HG03175 (cell line): ENCODE results near the gene NAIF1.
"Not testable (repeated sequence)": the region's sequence is repeated elsewhere in the genome, so short reads cannot be mapped to it uniquely, and the experiment has no call there.

Experiments used
- ATAC-seq: cut with Tn5 transposase; IDR thresholded peaks from one replicate; pipeline ENCODE4 v1.9.1; 2021; ENCODE audit warnings: mild to moderate bottlenecking, moderate library complexity; ENCODE audit not compliant: unreplicated experiment

The NAIF1 gene

DNA sequence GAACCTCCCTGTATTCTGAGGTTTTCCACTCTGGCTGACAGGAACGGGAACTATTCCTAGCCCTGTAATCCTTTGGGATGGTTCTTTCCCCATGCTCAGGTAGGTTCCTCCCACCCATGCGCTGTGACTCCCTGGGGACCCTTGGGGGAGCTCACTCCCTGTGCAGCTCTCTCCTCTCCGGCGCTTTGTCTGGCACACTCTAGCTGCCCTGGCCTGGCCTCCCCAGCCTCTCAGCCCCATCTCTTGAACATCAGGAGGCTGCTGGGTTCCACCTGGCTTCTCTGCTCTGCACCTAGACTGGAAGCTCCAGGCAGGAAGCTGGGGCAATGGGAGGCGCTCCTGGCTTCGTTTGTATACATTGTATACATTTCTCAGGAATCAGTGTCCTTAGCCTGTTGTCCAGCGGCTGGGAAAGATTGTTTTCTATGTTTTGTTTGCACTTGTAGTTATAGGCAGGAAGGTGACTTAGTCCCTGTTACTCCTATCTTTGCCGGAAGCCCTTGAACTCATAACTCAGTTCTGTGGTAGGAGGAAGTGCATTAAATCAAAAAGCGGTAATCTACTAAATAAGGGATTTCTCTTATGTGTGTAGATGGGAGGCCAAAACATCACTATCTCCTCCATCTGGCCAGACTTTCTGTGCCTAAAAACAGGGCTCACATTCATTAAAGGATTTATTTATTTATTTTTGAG is 21.3 kb upstream of the NAIF1 start:
- ATAC-seq: no peak

DNA sequence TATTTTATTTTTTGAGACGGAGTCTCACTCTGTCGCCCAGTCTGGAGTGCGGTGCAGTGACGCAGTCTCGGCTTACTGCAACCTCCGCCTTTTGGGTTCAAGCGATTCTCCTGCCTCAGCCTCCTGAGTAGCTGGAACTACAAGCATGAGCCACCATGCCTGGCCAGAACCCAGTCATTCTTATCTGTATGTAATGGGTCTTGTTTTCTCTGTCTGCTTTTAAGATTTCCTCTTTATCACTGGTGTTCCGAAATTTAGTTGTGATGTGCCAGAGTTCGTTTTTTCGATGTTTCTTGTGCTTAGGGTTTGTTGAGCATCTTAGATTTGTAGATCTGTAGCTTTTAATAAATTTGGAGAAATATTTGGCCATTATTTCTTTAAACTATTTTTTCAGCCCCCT is 20.1 kb upstream of the NAIF1 start:
- ATAC-seq: no peak

- no peak for ATAC-seq
These were observed 18.8 kb upstream of the NAIF1 start for GRCh38 chr9:128085943-128086342.

DNA sequence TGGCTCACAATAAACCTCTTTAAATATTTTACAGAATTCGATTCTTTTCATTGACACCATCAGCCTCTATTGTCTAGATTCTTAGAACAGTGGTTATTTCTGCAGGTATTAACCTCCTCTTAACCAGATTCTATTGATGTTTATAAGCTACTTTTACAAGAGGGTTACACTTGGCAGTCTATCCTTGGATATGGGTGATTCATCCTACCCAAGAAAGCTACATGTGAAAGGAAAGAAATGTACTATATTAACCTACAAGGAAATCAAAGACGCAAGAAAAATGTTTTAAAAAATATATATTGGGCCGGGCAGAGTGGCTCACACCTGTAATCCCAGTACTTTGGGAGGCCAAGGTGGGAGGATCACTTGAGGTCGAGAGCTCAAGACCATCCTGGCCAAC is 17.6 kb upstream of the NAIF1 start:
- ATAC-seq: no peak

DNA sequence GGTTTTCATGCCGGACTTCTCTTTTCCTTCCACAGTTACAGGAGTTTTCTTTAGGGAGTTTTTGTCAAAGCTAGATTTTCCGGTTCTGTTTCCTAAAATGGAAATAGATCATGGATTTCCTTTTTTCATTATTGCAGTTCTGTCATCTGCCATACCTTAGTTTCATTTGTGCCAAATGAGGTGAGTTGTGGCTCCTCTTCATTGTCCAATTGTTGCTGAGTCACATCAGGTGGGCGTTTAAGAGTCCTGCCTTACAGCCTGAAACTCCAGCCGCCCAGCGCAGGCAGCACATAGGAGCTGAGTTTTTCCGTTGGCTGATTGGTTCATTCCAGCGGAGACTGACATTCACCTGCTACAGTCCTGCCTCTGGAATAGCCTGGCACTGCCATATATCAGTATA is 15.0 kb upstream of the NAIF1 start:
- no peak for ATAC-seq

GRCh38 chr9:128081056-128081455 is 13.9 kb upstream of the NAIF1 start:
- ATAC-seq: no peak

- ATAC-seq: no peak
These were observed 13.1 kb upstream of the NAIF1 start for GRCh38 chr9:128080206-128080605.

- ATAC-seq: no peak
These were observed 11.6 kb upstream of the NAIF1 start for GRCh38 chr9:128078504-128079434.

DNA sequence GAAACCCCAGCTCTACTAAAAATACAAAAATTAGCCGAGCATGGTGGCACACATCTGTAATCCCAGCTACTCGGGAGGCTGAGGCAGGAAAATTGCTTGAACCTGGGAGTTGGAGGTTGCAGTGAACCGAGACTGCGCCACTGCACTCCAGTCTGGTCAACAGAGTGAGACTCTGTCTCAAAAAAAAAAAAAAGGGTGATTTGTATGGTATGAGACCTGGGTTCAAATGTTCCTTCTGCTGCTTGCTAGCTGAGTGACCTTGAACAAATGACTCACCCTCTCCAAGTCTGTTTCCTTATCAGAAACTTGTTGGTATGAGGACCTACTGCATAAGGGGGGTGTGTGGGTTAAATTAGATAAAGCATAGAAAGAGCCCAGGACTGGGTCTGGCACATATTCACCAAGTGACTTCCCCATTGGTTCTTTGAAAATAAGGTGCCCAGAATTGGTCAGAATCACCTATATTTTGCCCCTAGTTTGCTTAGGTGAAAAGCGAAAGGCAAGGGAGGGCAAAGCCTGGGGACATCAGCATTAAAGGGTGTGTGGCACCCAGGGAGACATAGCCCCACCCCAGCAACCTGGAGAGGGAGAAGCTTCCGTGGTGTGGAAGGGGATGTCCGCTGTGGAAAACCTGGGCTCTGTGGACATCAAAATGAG is 10.9 kb upstream of the NAIF1 start:
- ATAC-seq: no peak

GRCh38 chr9:128073253-128073886 is 6.2 kb upstream of the NAIF1 start:
- no peak for ATAC-seq

DNA sequence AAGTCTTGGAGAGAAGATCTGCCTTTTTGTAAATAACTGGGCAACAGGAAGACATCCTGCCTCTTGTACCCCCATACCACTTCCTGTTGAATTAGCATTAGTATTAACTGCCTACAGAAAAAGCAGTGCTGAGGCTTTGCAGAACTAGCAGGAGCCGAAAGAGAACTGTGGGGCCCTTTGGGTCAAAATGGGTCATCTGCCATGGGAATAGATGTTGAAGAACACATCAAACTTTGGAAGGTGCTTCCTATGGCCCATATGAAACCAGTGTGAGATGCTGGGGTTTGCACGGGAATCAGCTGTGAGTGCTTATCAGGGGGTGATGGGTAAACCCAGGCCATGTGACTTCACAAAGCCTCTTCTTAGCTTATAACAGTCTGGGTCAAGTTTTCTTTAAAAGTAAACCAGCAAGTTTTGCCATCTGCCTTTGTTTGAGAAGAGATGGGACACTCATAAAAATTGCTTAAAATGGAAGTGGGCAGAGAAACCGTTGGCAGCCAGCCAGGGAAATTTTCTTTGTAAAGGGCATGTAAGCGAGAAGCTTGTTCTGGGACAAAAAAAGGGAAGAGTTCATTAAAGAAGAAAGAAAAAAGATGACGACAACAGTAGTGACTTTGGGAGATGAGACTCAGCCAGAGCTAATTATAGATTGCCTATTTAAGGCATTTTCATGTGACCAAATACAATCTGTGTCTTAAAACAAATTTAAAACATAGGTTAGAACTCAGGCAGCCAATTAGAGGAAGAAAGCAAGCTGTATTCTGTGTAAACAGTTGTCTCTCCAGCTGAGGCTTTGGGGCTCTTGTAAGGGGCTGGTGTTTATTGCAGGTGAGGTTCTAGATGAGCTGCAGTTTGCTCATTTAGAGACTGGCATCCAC is 5.3 kb upstream of the NAIF1 start:
- ATAC-seq: no peak

- ATAC-seq: not testable (repeated sequence)
These were observed 4.4 kb upstream of the NAIF1 start for GRCh38 chr9:128071475-128071874.

DNA sequence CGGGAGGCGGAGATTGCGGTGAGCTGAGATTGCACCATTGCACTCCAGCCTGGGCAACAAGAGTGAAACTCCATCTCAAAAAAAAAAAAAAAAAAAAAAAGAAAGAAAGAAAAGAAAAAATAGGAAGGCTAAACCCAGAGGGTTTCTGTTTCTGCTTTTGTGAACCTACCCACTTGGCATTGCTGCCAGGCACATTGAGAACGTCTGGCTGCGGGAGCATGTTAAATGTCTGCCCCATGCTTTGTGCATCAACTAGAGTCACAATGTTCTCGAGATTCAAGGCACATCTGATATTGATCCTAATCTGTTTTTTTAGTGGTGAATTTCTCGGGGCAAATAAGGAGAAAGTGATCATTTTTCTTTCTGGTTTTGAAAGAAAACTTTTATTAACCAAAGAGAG is 3.8 kb upstream of the NAIF1 start:
- ATAC-seq: no peak

GRCh38 chr9:128068386-128069205 is 1.5 kb upstream of the NAIF1 start:
- peak; percentile 3 for ATAC-seq

GRCh38 chr9:128067645-128068385 is 695 bp upstream of the NAIF1 start, which contains the start of gene SLC25A25:
Gene SLC25A25 (plus strand): TSS chr9:128068232. CDS start chr9:128068320, 88 bp downstream.
- peak; percentile 75 for ATAC-seq

DNA sequence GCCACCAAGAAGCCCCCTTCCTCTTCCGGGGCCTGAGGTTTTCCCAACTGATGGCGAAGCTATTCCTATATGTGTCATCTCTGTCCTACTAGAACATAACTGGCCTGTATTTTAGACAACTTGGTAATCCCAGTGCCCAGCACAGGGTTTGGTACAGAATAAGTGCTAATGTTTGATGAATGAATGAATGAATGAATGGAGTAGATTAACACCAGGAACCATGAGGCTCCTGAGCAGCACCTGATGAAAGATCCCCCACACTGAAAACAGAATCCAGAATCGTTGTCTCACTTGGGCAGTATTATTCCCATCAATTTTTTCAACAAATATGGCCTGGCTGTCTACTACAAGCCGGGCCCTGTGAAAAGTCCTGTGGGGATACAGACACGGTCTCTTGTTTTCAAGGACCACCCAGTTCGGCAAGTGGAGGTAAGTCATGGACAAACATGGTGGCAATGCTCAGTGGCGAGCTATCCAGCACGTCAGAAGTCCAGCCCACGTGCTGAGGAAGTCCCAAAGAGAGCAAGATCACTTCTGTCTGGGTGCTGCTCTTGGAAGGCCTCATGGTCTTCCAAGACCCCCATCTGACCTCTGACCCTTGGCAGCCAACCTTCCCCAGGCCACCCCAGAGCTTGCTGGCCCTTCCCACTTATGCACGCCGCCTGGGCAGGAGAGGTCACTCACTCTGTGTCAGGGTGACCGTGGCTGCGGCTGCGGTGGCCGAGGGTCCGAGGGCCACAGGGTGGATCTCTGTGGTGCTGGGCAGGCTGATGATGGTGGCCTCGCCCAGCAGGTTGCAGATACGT is 1.0 kb downstream of the NAIF1 start:
- no peak for ATAC-seq
